T-helper 1 cell treated with Interleukin-12 subunit alpha and Interleukin-12 subunit beta and Interleukin-4 antibody, amounts not matched to agents 30 ng/mL and 1 ng/mL, for 36 hours (primary cell): Measurements from ENCODE around the gene PPM1B. TPM values are rescaled to one million over a fixed set of nuclear protein-coding genes. Genes with fewer than 3 reads are reported as not detected.

Experiments used
- intact Hi-C: fragments of 100-400 bp; cut with micrococcal nuclease; formaldehyde crosslinking; loops from one replicate; pipeline ENCODE4 v1.15.1; 2024
- total RNA-seq: library from RNA; stranded (reverse); gene quantifications from 2 replicates; pipeline ENCODE4 v1.2.3, GENCODE V29; 2022

Gene PPM1B
- total RNA-seq, 1 donor from 2014 or later = 48.5 TPM

DNA sequence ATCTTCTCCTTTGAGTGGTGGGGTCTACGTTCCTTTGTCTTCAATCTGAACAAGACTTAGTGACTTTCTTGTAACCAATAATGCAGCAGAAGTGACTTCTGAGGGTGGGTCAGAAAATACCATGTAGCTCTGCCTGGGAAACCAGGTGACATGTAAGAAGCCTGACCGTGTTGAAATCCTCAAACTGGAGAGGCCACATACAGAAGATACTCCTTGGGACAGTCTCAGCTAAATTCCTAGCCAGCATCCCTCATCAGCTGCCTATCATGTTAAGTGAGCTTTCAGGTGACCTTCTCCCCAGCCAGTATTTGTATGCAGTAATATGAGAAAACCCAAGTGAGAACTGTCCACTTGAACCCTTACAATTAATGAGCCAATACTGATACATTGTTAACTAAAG, 27.0 kb downstream of the PPM1B start:
- intact Hi-C loops = no loop called here

DNA sequence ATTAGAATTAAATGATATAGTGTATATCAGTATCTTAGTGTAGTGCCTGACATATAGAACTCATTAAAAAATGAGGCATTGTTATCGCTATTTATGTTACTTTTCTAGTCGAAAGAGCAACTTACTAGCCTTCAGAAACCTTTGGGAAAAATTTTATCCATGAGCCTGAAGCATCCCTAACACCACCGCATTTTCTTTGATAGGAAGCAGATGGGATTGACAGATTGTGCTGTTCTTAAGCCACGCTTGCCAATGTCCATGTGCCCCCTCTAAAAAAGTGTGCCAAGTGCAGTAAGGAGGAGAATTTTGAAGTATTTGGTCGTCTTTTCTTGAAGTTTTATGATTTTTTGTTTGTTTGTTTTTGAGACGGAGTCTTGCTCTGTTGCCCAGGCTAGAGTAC, 29.1 kb downstream of the PPM1B start:
- intact Hi-C loops = no loop called here

DNA sequence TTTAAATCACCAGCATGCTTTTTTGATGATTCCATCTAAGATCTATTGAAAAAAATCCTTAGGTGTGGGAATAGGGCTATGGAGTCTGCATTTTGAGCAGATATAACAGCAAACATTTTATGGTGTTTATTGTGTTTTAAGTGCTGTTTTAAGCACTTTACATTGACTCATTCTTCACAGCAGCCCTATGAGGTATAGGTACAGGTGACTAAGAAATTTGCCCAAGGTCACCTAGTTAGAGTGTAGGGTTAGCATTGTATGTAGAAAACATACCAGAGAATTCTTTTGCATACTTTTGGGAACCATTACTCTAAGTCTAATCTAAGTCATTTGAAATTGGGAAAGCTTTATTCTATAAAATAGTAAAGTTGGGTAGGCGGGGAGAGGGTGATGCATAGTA, 31.3 kb downstream of the PPM1B start:
- intact Hi-C loops = no loop called here

DNA sequence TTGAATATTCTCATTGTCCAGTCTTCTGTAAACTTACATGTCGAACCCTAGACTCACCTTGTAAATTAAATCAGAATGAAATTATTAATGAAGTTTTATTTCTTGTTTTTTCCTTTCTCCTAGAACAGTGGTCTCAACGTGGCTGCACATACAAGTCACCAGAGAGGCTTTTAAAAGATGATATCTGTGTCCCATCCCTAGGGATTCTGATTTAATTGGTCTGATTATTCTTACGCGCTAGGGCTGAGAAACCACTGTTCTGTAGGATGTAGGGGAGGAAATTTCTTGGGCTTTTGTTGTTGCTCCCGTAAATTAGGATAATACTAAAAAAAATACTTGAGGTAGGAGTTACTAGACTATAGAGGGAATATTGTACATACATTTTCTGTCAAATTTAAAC, 32.1 kb downstream of the PPM1B start:
- intact Hi-C loops = no loop called here

DNA sequence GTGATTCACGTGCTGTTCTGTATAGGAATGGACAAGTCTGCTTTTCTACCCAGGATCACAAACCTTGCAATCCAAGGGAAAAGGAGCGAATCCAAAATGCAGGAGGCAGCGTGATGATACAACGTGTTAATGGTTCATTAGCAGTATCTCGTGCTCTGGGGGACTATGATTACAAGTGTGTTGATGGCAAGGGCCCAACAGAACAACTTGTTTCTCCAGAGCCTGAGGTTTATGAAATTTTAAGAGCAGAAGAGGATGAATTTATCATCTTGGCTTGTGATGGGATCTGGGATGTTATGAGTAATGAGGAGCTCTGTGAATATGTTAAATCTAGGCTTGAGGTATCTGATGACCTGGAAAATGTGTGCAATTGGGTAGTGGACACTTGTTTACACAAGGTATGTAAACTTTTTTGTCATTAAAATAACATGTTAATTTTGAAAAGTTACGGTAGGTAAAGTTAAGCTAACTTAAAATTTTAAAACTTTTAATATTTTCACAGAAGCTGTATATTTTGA, 33.0 kb downstream of the PPM1B start:
- intact Hi-C loops = no loop called here

DNA sequence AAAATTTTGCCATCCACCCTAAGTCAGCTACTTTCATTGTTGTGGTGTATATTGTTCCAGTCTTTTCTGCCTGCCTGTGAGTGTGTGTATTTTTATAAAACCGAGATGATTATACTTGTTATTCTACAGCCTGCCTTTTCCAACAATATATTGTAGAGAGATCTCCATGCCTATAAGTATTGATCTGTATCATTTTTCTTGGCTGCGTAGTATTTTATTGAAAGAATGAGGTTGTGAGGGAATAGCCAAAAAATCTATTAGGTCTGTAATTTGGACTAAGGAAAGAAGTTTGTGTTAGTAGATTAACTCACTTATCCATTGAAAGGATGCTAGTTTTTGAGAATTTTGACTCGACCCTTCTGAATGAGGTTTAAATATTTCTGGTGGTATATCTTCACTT, 34.9 kb downstream of the PPM1B start:
- intact Hi-C loops = no loop called here

DNA sequence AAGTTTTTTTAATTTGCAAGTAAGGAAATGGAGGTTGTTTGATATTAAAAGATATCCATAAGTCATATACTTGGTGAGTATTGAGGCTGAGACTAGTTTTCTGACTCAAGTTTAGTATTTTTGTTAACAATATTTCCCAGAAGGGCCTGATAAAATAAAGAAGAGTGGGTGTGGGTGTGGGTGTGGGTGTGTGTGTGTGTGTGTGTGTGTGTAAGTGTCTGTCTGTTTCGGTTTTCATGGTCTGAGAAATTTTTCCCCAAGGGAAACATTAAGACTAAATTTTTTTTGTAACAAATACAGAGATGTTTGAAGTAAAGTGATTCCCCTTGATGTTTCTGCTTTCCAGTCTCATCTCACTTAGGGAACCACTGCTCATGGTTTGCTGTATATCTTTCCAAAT, 36.5 kb downstream of the PPM1B start:
- intact Hi-C loops = loop anchor here (5.0 kb wide), 1 partner anchor 33 kb away; no protein-coding TSS in a partner anchor

DNA sequence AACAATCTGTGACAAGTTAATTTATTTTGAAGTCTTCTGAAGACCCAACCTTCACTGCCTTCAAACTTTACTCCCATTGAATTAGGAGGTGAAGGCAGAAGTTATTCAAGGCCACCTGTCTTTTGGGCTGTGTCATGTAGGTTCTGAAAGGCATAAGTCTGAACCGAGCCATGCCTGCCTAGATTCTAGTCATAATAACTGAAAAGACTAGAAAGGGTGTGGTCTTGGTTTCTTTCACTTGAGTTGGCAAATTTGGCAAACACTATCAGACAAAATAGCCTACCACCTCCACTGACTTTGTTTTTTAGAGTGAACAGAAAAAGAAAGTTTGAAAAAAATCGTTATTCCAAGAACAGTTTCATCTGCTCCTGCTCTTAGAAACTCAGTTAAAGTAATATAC, 38.4 kb downstream of the PPM1B start:
- intact Hi-C loops = loop anchor here (5.0 kb wide), 1 partner anchor 35 kb away; no protein-coding TSS in a partner anchor

DNA sequence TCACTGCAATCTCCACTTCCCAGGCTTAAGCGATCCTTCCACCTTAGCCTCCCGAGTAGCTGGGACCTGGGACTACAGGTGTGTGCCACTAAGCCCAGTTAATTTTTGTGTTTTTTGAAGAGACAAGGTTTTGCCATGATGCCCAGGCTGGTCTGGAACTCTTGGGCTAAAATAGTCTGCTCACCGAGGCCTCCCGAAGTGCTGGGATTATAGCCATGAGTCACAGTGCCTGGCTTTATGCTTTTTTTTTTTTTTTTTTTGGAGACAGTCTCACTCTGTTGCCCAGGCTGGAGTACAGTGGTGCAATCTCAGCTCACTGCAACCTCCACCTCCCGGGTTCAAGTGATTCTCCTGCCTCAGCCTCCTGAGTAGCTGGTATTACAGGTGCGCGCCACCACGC, 39.0 kb downstream of the PPM1B start:
- intact Hi-C loops = loop anchor here (5.0 kb wide), 1 partner anchor 35 kb away; no protein-coding TSS in a partner anchor

DNA sequence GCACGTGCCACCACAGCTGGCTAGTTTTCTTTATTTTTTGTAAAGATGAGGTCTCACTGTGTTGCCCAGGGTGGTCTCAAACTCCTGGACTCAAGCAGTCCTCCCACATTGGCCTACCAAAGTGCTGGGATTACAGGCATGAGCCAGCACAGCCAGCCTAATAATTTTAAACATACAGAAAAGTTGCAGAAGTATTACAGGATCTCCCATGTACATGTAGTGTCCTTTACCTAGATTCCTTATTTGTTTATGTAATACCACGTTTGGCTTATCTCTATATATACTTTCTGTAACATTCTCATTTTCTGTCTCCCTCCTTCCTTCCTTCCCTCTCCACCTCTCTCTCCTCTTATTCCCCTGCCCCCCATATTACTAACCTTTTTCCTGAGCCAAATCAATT, 41.7 kb downstream of the PPM1B start:
- intact Hi-C loops = no loop called here

DNA sequence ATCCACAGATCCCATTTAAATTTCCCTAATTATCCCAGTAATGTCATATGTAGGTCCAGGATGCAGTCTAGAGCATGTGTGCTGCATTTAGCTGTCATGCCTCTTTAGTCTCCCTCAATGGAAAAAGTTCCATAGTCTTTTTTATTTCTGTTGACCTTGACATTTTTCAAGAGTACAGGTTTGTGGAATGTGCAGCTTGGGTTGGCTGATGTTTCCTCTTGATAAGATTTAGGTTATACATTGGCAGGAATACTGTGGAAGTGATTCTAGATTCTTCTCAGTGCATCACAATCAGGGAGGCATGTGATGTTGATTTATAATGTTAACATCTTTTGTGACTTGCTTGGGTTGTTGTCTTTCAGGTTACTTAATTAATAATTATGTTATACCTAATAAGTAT, 42.5 kb downstream of the PPM1B start:
- intact Hi-C loops = no loop called here

DNA sequence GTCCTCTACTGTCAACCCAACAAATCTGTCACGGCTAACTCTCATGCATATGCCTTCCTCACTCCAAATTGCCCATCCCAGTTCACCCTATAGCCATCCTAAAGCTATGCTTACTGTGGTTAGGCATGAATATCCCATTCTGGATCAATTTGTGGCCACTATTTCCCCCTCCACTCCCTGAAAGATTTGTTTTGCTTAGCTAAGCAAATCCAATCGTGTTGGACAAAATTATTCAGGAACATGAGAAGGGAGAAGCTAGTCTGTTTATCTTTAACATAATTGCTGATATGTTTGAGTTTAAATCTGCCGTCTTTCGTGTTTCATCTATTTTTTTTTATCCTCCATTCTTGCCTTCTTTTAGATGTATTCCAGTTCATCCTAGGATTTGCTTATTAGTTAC, 43.6 kb downstream of the PPM1B start:
- intact Hi-C loops = no loop called here

DNA sequence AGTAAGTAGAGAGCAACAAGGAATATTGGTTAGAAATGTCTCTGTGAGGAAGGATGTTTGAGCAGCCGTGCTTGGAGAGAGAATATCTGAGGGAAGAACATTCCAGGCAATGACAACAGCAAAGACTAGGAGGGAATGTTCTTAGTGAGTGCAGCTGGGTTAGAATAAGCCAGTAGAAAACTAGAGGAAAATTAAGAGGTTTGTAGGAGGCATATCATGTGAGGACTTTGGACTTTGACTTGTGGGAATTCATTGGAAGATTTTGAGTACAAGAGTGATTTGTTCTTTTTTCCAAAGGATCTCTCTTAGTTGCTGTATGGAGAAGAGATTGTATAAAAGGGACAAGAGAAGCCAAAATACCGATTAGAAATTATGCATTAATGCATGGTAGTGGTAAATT, 47.2 kb downstream of the PPM1B start:
- intact Hi-C loops = no loop called here

DNA sequence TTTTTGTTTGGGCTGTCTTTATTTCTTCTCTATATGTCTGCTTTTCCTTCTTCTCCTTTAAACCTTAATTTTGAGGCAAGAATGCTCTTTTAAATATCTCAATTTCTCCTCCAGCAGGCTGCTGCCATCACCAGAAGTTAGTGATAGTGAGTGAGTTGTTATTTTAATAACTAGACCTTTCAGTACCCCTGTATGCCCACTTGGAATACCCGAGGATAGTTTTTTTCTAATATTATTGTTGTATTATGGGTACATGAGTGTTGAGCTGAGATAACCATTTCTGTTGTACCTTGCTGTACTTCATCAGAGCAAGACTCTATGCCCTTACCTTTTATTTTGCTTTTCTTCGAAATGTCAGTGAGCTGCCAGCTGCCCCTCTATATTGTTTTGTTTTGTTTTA, 50.1 kb downstream of the PPM1B start:
- intact Hi-C loops = no loop called here

DNA sequence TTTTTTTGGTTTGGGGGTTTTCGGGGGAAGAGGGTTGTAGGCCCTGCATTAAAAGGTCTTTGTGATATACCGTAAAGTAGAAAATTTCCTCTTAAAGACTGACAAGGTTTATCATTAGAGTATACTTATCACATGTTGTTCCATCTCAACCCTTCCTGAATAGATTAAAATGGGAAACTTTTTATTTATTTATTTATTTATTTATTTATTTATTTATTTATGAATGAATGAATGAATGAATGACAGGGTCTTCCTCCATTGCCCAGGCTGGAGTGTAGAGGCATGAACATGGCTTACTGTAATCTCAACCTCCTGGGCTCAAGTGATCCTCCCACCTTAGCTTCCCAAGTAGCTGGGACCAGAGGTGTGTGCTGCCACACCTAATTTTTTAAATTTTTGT, 58.1 kb downstream of the PPM1B start:
- intact Hi-C loops = no loop called here

DNA sequence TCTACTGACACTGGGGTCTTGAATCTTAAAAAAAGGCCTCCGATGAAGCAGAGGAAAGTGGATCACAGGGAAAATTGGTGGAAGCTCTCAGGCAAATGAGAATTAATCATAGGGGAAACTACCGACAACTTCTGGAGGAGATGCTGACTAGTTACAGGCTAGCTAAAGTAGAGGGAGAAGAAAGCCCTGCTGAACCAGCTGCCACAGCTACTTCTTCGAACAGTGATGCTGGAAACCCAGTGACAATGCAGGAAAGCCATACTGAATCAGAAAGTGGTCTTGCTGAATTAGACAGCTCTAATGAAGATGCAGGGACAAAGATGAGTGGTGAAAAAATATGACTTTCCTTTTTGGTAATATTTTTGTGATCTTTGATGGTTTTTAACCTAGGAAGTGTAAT, 61.7 kb downstream of the PPM1B start:
- intact Hi-C loops = no loop called here

DNA sequence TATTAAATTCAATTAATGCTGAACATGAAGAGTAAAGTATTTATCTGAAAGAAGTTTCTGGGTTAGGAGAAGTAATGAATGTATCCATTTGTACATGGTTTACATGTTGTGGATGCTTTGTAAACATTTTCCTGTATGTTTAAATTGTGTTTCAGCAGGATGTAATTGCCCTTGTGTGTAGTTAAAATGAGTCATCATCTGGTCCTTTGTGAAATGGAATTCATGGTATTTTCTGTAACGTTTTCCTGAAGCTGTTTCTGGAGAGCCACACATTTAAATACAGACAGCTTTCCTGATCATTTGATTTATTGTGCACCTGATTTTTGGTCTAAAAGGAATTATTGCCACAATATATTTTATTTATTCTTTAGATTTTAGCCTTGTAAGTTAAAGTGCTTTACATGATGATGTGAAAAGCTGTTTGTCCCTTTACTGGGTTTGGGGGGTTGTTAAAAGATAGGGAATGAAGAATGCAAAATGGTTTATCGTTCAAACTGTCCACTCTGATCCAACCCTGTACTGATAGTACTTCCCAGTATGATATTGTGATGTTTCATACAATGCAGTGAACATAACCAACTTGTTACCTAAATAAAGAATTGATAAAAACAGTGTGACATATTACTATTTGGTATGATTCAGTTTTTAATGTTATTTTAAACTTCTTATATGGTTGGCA, 64.9 kb downstream of the PPM1B start:
- intact Hi-C loops = no loop called here

DNA sequence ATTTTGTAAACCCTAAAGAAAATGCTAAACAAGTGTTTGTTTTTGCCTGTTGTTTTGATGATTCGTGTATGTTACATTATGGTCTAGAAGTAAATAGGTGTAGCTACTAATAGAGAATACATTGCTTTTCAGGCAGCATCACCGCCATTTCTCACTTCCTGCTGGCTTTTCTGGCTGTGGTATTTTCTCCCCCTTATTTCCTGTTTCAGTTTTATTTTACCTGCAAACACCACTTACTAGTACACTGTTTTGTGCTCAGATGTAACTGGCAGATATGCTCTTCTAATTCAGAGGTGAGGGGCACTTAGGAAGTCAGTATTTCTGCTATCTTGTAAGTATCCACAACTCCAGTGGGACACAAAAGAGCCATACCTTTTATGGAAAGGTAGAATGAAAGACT, 68.5 kb downstream of the PPM1B start:
- intact Hi-C loops = loop anchor here (1.0 to 5.0 kb wide), 3 partner anchors 69 to 240 kb away; partner anchors contain the start of genes CAMKMT, LRPPRC, PPM1B and PREPL

DNA sequence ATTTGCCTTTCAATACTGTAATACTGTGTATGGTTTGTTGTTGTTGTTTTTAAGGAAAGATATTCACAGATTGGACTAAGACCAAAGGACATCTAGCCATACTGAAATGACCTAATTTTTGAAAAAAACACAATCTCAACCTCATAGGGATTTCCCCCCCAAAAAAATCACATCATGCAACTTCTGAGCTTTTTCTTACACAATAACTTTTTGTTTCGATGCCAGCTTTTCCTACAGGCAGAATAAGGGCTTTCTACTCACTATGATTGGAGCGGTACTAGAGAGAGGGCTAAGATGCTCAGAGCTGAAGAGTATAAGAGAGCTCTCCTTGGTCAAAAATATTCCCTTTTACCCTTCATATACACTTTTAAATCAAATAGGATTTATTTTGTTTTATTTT, 74.2 kb downstream of the PPM1B start:
- intact Hi-C loops = loop anchor here (5.0 kb wide), 2 partner anchors 49 to 366 kb away; no protein-coding TSS in a partner anchor

DNA sequence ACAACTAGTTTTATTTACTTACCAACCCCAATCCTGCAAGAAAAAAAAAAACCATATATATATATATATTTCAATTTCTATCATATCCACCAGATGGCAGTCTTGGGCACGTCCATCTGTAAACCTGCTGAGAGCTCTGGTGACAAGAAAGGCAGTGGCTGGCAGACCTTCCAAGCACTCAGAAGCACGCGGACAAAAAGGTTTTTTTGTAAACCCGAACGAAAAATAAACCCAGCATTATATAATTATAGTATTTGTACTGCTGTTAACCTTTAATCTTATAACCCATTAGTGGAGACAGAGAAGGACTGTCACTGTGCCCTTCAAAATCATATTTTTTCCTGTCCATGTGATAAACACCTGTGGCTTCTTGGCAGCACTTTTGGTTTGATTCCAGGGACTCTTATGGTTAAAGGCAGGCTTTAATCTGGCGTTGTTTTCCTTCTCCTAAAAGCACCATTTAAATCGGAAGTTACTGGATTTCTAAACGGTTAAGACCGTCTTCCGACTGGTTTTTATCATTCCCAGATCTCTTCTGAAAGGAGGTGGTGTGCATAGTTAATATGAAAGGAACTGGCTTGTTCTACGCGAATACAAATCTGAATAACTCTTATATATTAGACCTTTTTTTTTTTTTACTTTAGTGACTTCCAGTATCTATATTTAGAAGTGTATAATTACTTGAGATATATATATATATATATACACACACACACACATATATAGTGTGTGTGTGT, 75.6 kb downstream of the PPM1B start:
- intact Hi-C loops = loop anchor here (1.0 to 5.0 kb wide), 10 partner anchors 48 to 710 kb away; partner anchors contain the start of gene PPM1B

DNA sequence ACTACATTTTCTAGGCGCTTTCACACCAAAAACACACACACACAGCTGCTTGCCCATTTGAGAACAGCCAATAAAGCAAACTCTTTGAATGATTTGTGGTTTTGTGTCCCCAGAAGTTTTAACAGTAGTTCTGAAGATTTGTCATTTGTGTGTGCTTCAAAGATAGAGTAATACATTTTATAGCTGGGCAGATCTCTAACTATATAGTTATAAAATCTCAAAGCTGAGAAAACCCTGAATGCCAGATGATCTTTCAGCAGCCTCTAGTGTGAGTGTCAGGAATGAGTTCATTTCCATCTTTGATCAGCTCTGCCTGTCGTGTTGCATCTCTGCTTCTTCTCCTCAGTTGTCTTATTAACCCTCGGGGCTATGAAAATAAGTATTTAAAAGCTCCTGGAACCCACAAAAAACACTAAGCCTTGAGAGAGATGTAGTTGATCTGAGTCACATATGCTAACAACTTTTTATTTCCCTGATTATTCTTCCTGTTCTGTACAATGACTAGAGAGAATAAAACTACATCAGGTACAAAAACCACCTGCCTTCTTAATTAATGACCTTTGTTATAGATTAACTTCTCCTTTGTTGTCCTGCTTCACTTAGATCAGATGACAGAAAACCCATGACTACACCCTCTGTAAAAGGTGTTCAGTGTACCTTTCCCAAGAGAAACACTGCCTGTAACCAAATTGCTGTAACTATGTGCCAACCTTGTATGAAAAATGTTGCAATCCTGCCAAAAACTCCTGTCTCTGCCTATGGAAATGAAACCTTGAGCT, 76.6 kb downstream of the PPM1B start:
- intact Hi-C loops = loop anchor here (2.0 kb wide), 1 partner anchor 710 kb away; no protein-coding TSS in a partner anchor

DNA sequence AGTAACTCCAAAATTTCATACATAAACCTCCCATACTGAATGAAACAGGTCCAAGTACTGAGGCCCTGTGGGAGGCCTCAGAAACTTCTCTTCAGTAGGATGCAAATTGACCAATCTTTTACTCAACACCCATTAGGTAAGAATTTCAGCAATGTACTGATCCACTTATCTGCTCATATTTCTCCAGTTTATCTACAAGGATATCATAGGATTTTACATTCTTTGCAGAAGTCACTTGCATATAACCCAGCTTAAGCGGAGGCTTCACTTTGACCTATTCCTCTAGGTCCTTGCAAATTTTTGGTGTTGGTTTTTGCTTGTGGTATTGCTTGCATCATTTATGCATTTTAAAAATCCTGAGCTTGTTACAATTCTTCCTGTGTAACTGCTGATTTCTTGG, 77.8 kb downstream of the PPM1B start:
- intact Hi-C loops = no loop called here
